GM12801 (cell line): Measurements from ENCODE around the gene MDM2.

Experiments used
- TF ChIP-seq, protein P1 (sequence below): IDR thresholded peaks from one replicate; pipeline ENCODE4 v1.5.1; 2011; ENCODE audit warnings: control low read depth; ENCODE audit not compliant: insufficient read length; ENCODE audit errors: extremely low read depth

MDM2 gene

DNA sequence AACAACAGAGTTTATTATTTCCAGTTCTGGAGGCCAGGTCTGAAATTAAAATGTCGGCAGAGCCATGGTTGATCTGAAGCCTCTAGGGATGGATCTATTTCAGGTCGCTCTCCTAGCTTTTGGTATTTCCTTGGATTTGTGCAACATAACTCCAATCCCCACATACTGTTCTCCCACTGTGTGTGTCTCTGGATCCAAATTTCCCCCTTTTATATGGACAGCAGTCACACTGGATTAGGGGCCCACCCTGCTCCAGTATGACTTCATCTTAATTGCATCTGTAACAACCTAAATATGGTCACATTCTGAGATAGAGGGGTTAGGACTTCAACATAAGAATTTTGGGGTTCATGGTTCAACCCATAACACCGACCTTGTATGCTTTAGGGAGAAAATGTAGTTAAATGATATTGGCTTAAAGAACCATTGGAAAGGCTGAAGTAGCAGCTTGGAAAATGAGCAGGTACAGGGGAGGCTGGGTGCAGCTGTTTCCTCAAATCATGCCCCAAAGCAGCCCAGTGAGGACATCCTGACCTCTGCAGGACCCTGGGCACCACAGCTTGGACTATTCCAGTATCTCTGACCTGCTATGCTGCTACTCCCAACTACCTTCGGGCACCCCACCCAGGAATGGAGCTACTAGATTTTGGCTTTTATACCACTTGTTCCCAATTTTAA lies 13.9 kb upstream of the MDM2 start:
- TF ChIP-seq, protein P1, sequence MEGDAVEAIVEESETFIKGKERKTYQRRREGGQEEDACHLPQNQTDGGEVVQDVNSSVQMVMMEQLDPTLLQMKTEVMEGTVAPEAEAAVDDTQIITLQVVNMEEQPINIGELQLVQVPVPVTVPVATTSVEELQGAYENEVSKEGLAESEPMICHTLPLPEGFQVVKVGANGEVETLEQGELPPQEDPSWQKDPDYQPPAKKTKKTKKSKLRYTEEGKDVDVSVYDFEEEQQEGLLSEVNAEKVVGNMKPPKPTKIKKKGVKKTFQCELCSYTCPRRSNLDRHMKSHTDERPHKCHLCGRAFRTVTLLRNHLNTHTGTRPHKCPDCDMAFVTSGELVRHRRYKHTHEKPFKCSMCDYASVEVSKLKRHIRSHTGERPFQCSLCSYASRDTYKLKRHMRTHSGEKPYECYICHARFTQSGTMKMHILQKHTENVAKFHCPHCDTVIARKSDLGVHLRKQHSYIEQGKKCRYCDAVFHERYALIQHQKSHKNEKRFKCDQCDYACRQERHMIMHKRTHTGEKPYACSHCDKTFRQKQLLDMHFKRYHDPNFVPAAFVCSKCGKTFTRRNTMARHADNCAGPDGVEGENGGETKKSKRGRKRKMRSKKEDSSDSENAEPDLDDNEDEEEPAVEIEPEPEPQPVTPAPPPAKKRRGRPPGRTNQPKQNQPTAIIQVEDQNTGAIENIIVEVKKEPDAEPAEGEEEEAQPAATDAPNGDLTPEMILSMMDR = no peak

DNA sequence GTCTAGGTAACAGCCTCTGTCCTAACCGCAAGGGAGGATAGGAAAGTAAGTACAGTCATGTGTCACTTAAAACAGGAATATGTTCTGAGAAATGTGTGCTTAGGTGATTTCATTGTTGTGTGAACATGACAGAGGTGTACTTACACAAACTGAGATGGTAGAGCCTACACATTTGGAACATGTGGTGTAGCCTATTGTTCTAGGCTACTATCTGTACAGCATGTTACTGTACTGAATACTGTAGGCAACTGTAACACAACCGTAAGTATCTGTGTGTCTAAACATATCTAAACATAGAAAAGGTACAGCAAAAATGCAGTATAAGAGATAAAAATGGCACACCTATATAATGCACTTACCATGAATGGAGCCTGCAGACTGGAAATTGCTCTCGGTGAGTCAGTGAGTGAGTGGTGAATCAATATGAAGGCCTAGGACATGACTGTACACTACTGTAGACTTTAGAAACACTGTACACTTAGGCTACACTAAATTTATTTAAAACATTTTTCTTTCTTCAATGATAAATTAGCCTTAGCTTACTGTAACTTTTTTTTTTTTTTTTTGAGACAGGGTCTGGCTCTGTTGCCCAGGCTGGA lies 13.2 kb upstream of the MDM2 start:
- TF ChIP-seq, protein P1 = no peak

DNA sequence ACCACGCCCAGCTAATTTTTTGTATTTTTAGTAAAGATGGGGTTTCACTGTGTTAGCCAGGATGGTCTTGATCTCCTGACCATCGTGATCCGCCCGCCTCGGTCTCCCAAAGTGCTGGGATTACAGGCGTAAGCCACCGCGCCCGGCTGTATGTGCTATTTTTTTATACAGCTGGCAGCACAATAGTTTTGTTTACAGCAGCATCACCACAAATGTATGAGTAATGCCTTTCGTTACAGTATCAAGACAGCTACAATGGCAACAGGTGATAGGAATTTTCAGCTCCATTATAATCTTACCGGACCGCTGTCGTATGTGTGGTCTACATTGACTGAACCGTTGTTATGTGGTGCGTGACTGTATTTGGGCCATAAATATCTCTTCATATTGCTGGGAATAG lies 11.6 kb upstream of the MDM2 start:
- TF ChIP-seq, protein P1 = no peak

DNA sequence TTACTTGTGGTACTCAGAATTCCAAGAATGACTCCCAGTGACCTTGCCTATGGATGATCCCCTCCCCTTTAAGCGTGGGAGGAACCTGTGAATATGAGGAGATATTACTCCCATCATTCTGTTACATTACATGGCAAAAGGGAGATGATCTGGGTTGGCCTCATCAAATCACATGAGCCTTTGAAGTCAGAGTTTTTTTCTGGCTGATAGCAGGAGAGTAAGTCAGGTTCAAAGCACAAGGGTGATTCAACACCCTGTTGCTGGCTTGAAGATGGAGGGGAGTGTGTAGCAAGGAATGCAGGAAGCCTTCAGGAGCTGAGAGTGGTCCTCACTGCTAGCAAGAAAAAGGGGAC lies 9.1 kb upstream of the MDM2 start:
- TF ChIP-seq, protein P1 = no peak

DNA sequence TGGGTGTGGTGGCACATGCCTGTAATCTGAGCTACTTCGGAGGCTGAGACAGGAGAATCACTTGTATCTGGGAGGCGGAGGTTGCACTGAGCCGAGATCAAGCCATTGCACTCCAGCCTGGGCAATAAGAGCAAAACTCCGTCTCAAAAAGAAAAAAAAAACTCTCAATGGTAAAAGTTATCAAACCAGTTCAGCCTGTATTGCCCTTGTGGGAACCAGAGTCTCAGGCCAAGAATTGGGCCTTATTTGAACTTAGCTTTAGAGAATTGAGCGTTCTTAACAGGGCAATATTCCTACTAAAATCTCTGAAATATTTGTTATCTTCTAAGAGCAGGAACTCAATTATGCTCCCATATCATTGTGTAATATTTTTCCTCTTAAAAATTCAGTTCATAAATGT lies 7.7 kb upstream of the MDM2 start:
- TF ChIP-seq, protein P1 = no peak

DNA sequence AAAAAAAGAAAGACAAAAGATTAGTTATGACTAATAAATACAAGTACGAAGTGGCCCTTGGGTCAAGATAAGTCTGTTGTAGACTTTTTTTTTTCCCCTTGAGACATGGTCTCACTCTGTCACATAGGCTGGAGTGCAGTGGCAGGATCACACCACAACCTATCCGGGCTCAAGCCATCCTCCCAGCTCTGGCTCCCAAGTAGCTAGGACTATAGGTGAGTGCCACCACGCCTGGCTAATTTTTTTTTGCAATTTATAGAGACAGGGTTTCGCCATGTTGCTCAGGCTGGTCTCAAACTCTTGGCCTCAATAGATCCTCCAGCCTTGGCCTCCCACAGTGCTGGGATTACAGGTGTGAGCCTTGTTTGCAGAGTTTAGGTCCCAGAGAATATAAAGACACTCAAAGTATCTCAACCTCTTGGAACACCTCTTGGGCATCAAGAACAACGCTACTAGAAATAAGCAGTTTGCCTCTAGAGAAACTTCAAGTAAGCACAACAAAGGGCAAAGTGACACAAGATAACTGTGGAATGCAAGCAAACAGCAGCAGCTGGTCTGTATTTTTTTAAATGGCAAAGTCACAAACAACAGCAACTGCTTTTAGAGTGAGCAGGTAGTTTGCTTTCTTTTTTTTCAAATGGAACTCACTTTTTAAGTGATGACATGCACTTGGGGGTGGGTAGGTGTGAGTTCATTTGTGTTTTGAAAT lies 3.9 kb upstream of the MDM2 start:
- TF ChIP-seq, protein P1 = no peak

DNA sequence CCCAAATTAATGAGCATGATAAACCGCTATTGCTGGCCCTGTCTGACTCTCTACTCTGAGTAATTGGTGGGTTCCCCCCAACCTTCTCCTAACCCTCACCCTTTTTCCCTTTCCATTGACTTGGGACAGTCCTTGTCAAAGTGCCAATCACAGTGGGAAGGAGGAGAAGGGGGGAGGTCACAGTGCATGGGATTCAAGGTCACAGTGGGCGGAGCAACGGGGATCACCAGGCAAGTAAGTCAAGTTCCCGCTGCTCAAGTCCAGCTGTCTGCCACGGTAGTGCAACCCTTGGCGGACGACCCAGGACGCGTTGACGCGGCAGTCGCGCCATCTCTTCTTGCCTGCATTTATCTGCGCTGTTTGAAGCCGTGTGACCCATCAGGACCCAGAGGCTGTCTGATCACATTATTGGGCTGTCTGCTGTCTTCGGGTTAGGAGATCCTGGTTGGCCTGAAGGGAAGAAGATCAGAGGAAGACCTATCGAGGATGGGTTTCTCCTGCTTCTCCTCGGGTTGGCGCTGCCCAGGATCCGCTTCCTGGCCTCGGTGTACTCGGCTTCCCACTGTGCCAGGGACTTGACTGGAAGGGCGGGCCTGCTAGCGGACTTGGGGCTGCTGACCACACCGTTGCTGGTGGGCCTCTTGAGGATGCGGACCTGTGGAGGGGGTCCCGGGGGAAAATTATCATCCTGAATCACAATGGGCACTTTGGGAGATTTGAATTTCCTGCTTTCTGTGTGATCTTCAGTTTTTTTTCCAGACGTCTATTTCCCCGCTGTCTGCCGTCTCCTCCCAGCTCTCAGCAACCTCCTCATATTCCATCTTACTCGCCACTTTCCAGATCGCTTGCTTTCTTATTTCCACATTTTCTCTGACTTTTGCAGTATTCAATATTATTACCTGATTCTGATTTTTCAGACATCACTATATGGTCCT lies 3.1 kb upstream of the MDM2 start:
- TF ChIP-seq, protein P1 = no peak
